Amniotic epithelial cell (primary cell): Measurements from ENCODE around the gene CACTIN.
A peak's percentile ranks its signal among the peaks of the same experiment; 100 is the strongest.
"Not testable (repeated sequence)": the region's sequence is repeated elsewhere in the genome, so short reads cannot be mapped to it uniquely, and the experiment has no call there.

Experiments used
- DNase-seq: peaks from one replicate; pipeline ENCODE4 v3.0.0-alpha.2; 2010; ENCODE audit warnings: low read depth

CACTIN gene

DNA sequence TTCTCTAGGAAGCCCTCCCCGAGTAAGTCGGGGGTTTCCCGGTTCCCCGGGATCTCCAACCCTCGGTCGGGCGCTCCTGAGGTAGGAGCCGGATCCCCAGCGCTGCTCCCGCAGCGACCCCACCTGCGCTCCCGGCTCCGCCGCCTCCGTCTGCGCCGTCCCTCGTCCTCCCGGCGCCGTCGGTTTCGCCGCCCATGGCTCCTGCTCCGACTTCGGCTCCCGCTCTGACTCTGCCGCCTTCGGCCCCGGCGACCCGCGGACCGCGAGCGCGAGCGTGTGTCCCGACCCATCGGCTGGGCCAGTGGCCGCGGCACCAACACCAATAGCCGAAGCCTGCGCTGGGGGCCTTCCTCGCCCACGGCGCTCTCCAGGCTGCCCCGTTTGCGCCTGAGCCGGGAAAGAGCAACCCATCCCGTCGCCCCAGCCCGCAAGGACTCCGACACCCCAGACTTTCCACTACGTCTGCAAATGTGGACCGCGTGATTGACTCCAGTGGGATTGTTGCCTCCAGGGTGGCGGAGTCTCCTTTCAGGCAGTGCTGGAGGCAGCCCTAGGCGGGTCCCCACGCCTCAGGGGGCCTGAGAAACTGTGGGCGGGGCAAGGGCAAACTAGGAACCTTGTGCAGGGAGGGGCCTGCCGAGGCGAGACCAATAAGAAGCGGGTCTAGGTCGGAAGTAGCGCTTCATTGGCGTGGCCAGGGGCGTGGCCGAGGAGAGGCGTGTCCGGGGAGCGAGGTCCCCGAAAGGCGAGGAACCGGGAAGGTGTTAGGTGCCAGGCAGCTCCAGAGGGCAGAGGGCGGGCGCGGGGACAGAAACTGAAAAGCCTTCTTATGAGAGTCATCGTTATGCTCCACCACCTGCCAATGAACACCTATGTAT is at the start of gene CACTIN:
Gene CACTIN (minus strand): TSS at position 318 of the 878 bp plus-strand sequence. CDS start 28 bp downstream, at position 290.
- DNase-seq, result peak; percentile 96

DNA sequence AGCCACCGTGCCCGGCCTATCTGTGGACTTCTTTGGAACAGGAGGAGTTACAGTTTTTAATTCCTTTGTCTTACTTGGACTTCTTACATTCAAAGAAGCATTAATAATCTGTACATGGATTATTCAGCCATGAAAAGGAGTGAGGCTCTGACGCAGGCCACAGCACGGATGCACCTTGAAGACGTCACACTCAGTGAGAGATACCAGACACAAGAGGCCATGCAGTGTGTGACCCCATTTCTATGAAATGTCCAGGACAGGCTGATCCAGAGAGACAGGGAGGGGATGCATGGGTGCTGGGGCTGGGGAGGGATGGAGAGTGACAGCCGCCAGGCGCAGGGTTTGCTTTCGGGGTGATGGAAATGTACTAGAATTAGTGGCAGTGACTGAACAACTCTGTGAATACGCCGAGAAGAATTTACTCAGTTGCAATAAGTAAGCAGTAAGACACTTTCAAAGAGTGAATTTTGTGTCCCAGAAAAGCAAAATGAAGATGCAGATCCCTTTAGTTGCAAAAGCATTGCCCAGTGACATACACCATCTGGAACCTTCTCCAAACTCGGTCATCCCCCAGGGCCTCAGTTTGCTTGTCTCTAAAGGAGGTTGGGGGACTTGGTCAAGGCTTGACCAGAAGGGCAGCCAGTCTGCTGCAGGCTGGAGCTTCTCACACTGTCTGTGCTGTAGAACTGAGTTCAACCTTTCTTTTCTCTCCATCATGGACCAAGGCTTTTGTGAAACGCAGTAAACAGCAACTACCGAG is 48.4 kb upstream of the CACTIN start:
- DNase-seq, result no peak

DNA sequence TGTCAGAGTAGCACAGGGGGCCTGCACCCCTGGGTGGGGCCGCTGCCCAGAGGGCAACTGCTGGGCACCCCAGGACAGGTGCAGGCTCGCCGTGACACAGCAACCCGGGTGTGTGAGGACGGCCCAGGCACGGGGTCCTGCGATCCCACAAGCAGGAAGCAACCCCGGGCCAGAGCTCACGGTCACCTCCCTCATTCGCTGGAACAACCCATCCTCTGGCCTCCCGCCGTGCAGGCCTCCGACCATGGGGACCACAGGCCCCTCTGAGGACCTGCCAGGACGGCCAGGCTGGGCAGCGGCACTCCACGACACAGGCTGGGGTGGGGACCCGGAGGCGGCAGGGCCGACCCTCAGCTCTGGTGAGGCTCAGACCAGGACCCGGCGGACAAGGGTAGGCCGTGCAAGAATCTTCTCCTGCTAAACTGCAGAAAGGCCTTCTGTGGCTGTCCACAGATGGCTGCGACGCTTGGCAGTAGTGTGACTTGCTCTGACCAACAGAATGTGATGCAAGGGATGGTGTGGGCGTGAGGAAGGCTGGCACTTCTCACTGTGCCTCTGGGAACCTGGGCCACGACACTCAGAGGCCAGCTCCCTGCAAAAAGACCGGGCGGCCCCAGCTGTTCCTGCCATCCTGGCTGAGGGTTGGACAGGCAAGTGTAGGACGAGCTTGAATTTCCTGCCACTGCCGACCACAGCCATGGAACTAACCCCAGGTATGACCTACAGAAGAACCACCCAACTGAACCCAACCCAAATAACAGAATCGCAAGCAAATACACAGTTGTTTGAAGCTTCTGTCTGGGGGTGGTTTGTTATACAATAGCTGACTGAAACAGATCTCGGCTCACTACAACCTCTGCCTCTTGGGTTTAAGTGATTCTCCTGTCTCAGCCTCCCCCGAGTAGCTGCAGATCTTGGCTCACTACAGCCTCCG is 47.2 kb upstream of the CACTIN start:
- no peak for DNase-seq

DNA sequence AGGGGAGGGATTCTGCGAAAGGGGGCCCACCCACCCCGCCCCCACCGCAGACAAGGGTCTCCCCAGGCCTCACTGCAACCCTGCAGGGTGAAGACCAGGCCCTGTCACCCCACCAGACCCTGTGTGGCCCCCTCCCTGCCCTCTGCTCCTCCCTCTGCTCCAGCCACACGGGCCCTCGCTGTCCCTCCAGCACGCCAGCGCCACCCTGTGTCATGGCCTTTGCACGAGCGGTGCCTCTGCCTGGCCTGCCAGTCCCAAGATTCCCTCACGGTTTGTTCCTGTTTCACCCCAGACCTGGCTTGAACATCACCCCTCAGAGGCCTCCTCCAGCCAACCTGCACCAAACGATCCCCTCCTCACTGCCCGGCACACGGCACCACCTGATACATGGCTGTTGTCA is 46.4 kb upstream of the CACTIN start:
- no peak for DNase-seq

DNA sequence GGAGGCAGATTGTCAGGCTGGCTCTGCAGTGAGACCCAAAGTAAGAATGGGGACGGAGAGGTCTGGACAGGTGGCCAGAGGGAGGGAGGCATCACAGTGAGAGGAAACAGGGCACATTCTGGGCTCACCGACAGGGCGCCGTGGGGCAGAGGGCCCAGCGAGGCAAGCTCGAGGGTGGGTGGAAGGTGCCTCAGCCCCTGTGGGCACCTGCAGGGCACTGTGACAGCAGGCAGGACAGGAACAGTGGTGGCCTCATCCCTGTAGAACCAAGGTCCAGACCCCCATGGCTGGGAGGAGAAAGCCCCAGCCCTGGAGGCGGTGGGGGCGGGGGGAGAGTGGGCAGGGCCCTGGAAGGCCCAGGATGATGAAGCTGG is 46.0 kb upstream of the CACTIN start:
- no peak for DNase-seq

DNA sequence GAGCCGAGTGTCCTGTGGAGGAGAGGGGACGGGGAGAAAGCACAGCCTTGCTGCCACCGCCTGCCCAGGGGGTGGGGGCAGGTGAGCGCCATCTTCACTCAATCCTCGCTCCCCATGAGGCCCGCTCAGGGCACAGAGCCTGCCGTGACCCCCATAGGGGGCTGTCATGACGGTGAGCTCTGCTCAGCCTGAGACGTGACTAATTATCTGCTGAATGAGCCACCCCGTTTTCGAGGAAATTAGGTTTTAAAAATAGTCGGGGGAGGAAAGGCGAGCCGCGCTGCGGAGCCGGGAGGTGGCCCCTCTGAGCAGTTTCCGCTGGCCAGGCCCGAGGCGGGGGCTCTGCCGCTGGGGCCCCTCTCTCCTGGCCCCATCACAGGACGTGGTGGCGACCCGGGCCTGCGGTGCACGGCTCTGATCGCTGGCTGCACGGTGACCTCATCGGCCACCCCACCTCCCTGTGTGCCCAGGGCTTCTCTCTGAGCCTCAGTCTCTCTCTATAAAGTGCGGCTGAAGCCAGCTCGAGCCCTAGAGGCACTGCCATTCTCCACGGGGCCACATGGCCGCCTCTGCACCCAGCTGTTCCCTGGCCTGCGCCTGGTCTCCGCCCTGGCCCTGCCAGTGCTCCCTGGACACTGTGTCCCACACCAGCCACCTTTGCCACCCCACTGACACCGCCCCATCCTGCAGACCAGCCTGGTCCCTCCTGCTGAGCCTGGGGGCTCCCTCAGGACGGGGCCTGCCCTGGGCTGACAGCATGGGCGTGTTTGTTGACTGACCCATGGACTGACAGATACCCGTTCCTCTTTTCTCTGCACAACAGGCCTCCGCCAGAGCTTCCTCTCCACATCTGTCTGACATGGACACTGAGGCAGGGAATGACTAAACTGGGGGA is 45.3 kb upstream of the CACTIN start:
- peak; percentile 33 for DNase-seq

DNA sequence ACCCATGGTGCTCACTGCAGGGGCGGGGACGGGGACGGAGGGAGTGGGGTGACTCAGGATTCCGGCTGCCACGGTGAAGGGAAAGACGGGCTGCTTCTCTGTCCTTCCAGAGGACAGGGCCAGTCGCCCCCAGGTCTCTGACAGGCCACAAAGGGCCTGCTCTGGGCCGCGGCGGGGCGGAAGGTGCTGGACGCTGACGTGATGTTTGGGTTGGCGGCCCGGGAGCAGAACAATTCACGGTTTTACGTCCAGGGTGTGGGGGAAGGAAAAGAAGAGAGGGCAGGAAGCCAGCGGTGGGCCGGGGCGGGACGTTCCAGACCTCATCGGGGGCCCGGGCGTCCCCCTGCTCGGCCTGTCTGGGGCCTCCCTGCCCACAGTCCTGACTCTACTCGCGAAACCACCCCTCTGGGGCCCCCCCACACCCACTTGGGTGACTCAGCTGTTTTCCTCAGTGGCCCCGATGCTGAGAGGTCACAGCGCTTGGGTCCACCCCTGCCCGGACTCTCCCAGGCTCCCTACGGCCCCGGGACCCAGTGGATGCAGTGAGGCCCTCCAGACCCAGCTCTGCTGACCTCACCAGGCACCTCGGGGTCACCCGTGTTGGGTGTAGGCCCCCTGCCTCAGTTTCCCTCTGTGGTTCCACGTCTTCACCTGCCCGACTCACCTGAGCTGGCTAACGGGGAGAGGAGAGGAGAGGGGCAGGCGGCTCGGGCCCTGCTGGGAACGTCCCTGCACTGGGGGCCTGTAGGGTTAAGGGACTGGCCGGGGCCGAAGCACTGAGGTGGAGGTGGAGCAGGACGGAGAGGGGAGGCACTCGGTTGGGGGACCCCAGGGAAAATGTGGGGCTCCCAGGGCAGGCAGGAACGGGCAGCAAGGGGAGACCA is 44.4 kb upstream of the CACTIN start:
- peak; percentile 86 for DNase-seq

DNA sequence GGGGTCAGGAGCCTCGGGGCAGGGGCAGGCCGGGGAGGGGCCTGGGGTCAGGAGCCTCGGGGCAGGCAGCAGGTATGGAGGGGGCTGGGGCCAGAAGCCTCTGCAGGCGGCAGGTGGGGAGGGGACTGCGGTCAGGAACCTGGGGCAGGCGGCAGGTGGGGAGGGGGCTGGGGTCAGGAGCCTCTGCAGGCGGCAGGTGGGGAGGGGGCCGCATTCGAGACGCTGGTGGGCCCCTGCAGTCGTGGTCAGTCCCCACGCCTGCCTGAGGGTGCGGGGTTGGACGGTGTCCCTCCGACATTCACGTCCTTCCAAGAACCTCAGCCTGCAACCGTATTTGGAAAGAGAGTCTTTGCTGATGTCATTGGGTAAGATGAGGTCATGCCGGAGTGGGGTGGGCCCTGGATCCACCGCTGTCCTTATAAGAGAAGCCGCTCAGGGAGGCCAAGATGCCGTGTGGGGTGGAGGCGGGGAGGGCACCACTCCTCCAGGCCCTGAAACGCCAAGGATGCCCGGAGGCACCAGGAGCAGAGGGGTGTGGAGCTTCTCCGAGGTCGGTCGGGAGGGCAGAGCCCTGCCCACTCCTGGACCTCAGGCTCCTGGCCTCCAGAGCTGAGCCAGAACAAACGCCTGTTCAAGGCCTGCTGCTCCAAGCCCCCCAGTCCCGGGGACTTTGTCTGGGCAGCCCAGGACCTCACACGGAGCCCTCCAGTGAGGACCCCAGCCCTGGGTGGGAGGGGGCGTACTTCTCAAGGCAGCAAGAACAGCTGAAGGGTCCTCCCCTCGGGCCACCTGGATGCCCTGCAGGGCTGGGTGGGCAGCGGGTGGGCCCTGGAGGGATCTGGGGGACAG is 43.6 kb upstream of the CACTIN start:
- DNase-seq, result peak; percentile 96

DNA sequence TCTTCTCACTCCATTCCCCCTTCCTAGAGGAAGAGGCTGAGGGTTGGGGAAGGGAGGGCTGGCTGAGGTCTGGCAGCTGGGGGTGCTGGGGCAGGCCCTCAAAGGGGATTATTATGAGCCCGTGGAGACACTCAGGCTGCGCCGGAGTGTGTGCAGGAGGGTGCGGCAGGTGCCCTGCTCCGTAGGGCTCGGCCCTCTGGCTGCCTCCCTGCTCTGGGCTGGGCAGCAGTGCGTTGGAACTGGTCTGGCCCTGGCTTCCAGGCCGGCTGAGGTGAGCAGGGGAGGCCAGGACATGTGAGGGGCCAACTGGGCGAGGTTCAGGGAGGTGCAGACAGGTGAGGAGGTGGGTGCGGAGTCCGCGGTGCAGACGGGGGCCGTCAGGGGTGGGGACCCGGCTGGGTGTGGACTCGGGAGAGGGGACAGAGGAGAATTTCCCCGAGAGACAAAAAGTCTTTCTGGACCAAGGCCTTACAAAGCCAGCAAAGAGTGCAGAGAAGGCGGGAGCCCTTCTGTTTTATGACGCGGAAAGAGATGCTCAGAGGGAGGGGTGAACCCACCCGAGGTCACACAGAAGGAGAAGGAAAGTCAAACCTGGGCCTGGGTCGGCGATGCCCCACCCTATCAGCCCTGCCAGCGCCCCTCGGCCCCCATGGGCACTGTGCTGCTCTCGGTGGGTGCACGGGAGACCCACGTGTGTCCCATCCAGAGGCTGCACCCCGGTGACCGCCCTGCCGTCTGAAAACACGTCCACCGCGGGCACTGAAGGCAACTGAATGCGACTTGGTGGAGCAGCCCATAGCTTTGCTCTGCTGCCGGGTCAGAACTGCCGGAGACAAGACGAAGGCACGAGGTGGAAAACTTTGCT is 42.7 kb upstream of the CACTIN start:
- no peak for DNase-seq

DNA sequence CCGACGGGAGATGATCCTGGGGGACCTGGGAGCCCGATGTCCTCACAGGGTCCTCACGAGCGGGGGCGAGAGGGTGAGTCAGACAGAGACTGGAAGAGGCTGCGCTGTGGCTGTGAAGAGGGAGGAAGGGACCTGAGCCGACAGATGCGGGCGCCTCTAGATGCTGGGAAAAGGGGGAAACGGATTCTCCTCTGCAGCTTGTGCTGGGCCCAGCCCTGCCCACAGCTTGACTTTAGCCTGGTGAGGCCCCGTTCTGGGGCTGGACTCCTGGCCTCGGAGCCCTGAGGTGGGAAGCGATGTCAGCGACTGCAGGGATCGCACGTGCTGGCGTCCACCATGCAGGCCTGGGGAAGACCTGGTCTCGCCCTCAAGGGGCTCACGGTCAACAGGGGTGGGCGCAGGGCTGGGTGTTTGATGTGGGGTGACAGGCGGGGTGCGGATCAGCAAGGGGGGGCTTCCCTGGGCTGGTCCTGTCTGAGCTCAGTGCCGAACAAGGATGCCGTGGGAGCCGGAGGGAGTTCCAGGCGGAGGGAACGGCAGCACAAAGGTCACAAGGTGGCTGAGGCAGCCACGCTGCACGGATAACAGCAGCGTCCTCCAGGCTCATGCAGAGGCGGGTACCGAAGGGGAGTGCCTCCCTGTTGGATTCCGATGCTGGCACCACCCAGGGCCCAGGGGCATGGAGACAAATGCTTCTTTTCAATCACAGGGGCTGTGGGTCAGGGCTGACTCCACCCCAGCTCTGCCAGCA is 41.9 kb upstream of the CACTIN start:
- peak; percentile 60 for DNase-seq

DNA sequence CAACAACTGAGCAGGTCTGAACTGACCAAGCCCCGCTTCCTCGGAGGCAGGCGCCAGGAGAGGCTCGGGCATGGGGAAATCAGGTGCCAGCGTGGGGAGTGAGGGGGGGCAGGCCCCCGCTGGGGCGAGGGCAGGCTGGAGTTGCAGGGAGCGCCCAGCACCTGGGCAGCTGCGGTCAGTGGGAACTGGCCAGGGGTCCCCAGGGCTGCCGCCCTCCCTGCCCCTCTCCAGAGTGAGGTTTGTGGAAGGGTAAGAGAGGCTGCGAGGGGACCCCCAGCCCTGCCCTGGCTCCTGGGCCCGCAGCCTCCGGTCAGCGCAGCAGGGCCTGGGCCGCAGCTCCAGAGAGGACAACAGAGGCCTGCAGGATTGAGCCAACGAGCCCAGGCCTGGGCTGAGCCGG is 41.2 kb upstream of the CACTIN start:
- DNase-seq, result no peak

DNA sequence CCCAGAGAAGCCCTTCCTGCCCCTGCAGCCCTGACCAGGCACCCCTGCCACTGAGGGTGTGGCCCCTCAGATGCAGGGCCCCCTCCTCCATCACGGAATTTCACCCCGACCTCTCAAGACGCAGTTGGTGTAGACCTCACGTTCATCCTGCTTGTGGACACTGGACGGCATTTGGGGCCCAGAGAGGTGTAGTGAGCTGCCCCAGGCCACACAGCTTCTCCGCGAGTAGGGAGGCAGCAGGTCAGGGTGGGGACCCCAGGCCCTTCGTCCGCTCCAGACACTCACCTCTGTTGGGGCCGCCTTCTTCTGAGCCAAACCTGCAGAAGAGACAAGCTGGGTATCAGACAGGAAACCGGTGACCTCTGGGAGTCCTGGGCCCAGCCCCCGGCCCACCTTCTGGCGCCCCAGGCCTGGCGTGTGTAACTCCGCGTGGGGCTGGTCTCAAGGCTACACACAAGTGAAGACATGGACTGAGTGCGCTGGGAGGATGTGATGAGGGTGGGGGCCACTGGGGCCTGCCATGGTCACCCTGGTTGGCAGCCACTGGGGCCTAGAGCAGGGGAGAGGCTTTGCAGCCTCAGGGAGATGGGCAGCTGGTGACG is 40.5 kb upstream of the CACTIN start:
- no peak for DNase-seq

DNA sequence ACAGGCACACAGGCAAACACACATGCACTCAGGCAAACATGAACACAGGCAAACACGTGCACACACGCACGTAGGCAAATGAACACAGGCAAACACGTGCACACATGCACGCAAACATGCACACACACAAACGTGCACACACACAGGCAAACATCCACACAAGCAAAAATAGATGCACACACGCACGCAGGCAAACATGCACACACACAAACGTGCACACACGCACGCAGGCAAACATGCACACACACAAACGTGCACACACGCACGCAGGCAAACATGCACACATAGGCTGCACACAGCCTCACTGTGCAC is 39.9 kb upstream of the CACTIN start:
- not testable (repeated sequence) for DNase-seq

DNA sequence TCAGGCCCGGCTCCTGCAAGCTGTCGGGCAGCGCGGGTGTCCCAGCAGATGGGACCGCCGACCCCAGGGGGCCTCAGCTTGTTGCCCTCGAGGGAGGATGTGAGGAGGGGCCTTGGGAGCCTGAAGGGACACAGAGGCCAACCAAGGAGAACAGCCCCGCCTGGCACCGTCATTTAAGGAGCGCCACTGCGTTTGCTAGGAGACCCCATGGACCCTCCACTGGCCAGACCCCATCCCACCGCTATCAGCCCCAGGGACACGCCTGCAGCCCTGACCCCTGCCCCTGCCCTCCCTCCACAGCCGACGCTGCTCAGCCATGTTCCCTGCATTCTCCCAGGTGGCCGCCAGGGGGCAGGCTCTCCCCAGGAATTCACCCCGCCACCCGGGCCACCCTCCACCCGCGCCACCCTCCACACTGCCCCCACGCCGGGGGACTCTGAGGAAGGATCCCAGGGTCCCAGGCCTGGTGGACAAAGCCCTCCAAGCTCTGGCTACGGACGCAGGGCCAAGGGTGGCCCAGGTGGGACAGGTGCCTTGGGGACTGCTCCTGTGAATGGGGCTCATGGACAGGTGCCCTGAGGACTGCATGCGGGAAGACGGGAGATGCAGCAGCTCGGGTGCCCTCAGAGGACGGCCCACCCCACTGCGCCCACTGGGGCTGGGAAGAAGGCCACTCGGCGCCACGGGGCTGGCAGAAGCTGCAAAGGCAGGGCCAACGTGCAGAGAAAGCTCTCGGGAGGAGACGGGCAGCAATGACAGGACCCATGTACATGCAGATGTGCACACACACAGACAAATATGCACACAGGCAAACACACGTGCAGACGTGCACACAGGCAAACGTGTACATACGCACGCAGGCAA is 39.3 kb upstream of the CACTIN start:
- DNase-seq, result no peak

DNA sequence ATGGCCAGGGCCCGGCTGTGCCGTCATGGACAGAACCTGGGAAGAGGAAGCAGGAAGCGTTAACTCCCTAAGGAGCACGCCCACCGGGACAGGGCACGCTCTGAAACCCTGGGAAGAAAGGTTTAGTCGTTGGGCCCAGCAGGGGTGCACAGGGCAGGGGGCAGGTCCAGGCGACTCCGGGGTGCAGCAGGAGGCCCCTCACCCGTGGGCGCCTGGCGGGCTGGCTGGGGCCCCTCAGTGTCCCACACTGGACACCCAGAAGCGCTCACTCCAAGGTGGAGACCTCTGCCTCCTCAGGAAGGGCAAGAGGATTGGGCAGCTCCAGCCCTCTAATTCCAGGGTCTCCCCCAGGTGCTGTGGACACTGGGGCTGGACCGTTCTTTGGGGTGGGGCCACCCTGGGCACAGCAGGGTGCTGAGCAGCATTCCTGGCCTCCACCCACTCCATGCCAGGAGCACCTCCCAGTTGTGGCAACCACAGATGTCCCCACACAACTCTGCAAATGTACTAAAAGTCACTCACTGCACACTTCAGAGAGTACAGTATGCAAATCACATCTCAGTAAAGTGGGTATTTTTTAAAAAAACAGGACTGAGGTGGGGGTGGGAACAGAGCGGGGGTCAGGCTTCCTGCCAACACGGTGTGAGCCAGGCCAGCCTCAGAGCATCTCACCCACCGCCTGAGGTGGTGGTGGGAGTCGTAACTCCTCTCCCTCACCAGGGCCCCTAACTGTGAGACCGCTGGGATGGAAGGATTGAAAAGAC is 38.5 kb upstream of the CACTIN start:
- no peak for DNase-seq
